ENCODE data around the gene PPP2R2C.

DNA sequence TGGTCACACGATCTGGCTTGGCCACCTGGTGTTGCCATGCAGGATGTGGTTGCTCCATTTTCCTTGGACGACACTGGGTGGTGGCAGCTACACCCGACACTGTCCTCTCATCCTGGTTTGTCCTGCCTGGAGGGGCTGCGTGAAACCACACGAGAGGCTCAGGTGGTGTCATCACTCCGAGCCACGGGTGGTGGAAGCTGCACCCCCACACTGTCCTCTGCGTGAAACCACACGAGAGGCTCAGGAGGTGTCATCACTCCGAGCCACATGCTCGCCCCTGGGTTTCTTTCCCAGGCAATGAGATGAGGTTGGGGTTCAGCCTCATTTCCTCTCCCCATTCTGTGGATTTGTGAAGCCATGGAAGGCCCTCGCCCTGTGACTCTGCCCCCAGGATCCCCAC lies 168.5 kb downstream of the PPP2R2C start:
- TF ChIP-seq POLR2A (IDR thresholded peaks at IDR 0.05) (no peak), CTCF (IDR thresholded peaks at IDR 0.05) (no peak)

Data from body of pancreas (tissue), 4 donors.